Measurements from ENCODE around the gene VAV2. TPM values are rescaled to one million over a fixed set of nuclear protein-coding genes. Genes with fewer than 3 reads are reported as not detected.

Gene VAV2, protein sequence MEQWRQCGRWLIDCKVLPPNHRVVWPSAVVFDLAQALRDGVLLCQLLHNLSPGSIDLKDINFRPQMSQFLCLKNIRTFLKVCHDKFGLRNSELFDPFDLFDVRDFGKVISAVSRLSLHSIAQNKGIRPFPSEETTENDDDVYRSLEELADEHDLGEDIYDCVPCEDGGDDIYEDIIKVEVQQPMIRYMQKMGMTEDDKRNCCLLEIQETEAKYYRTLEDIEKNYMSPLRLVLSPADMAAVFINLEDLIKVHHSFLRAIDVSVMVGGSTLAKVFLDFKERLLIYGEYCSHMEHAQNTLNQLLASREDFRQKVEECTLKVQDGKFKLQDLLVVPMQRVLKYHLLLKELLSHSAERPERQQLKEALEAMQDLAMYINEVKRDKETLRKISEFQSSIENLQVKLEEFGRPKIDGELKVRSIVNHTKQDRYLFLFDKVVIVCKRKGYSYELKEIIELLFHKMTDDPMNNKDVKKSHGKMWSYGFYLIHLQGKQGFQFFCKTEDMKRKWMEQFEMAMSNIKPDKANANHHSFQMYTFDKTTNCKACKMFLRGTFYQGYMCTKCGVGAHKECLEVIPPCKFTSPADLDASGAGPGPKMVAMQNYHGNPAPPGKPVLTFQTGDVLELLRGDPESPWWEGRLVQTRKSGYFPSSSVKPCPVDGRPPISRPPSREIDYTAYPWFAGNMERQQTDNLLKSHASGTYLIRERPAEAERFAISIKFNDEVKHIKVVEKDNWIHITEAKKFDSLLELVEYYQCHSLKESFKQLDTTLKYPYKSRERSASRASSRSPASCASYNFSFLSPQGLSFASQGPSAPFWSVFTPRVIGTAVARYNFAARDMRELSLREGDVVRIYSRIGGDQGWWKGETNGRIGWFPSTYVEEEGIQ
- 27.6 TPM for total RNA-seq

DNA sequence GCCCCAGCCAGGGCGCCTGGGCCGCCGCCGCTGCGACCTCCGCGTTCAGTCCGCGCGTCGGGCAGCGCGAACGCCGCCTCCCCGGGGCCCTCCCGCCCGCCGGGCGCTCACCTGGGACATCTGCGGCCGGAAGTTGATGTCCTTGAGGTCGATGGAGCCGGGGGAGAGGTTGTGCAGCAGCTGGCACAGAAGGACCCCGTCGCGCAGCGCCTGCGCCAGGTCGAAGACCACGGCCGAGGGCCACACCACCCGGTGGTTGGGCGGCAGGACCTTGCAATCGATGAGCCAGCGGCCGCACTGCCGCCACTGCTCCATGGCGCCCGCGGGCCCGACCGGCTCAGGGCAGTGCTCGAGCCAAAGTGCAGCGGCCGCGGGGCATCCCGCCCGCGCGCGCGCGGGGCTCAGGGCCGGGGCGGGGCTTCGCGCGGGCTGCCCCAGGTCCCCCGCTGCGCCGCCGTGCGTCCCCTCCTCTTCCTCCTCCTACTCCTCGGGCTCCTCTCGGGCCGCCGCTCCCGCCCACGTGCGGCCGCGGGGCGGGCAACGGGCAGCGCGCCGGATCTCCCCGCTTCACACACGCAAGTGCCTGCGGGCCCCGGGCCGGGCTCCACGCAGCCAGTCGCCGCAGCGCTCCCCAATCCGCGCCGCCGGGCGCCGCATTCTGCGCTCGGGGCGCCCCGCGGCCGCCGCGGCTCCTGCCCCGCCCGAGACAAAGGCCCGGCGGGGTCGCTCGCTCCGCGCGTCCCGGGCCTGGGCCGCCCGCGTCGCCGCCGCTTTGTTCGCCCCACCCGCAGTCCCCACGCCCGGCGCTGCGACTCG lies at the start of gene VAV2:
TSS of gene VAV2 (minus strand) at position 361 of the 816 bp plus-strand sequence. CDS start at position 315, 46 bp downstream.

DNA sequence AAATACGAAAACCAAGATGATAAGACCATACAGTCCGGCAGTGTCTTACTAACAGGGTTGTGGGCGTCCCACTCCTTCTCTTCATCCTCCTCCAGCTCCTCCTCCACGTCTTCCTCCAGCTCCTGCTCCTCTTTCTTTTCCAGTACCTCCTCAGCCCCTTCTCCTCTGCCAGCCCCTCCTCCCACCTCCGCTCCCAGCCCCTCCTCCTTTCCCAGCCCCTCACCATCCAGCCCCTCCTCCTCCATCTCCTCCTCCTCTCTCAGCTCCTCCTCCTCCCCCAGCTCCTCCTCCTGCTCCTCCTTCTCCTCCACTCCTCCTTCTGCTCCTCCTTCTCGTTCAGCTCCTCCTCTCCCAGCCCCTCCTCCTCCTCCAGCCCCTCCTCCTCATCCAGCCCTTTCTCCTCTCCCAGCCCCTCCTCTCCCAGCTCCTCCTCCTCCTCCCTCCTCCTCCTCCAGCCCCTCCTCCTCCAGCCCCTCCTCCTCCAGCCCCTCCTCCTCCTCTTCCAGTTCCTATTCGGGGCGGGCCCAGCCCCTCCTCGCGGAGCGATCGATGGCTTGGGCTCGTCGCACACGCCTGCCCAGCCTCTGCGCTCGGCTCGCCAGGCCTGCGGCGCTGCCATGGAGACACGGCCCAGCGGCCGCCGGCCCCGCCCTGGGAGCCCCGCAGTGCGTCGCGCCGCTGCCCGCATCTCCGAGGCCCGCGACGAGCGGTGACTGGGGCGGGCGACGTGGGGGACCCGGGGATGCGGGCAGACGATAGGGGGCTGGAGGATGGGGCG lies 32.9 kb upstream of the VAV2 start, which contains the start of gene BRD3OS:
TSS of gene BRD3OS (plus strand) at position 654 of the 778 bp plus-strand sequence. CDS start 1,267 bp downstream, outside the sequence.

DNA sequence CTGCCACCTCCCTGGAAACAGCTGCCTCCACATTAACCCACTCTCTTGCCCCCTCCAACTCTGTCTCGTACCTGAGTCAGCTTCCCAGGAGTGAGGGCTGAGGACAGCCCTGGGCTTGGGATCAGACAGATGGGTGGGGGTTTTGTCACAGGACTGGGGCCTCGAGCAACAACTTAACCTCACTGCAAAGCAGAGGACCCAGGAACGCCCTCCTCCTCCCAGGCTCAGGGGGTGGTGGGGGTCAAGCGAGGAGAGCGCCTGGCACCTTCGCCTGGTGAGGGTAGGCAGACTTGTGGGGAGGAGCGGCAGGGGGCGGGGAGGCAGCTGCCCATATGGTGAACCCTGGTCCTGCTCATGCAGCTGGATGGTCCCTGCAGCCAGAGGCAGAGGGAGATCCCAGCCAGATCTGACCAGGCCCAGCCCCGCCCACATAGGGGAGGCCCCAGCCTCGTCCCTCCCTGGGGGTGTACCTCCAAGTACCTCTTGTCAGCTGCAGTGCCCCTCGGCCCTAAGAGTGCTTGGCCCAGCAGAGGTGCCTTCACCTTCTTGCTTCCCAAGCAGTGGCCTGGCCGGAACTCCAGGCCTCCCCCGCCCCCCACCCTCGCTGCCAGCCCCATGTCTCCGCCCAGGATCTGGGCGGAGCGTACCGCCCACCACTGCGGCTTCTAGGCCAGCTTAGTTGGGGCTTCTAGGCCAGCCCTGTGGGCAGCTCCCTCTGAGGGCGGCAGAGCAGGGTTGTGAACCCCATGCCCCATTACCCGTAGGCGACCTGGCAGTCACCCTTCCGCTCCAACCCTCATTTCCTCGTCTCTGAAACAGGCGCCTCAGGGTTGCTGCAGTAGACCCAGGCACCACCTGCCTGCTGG lies 254.1 kb downstream of the VAV2 start, which contains the start of gene SARDH:
TSS of gene SARDH (minus strand) at position 579 of the 866 bp plus-strand sequence. CDS start 4,179 bp downstream, outside the sequence.

Other genes starting within 250 kb of the VAV2 start
- gene BRD3OS, start 33.2 kb upstream of the VAV2 start, total RNA-seq = 27.2 TPM
- 30.0 TPM for gene BRD3, start 75.7 kb upstream of the VAV2 start, total RNA-seq
- gene WDR5, start 143.8 kb upstream of the VAV2 start, total RNA-seq = 19.3 TPM
- not detected for gene RNU6ATAC, start 172.2 kb upstream of the VAV2 start, total RNA-seq